Neural cell (in vitro differentiated cells): Measurements from ENCODE around the gene ANG. TPM values are rescaled to one million over a fixed set of nuclear protein-coding genes. Genes with fewer than 3 reads are reported as not detected.

ENCODE experiments used
- H2AFZ ChIP-seq: fragments of 200-600, 300-800 bp; sonication (generic), shearing (Covaris generic); 2 replicates; pipeline ENCODE4 v1.6.0; 2014; ENCODE audit warnings: low read depth, mild to moderate bottlenecking, antibody characterized with exemption, low read length, moderate library complexity
- H3F3A ChIP-seq: fragments of 200-600 bp; shearing (Covaris generic); 2 replicates; pipeline ENCODE4 v1.6.1; 2016; ENCODE audit warnings: mild to moderate bottlenecking, moderate library complexity, mixed read lengths, antibody characterized with exemption, low read length; ENCODE audit not compliant: insufficient read depth, poor library complexity, severe bottlenecking
- H3K27ac ChIP-seq: fragments of 200-600, 300-800 bp; sonication (generic), shearing (Covaris generic); 2 replicates; pipeline ENCODE4 v1.5.1; 2014; ENCODE audit warnings: mild to moderate bottlenecking, low read length, moderate library complexity
- H3K27me3 ChIP-seq: fragments of 300-800, 200-600 bp; sonication (generic), shearing (Covaris generic); 2 replicates; pipeline ENCODE4 v1.6.0; 2014; ENCODE audit warnings: mild to moderate bottlenecking, low read depth, low read length, moderate library complexity; ENCODE audit not compliant: insufficient read depth
- H3K36me3 ChIP-seq: fragments of 300-800, 200-600 bp; sonication (generic), shearing (Covaris generic); 2 replicates; pipeline ENCODE4 v1.5.1; 2014; ENCODE audit warnings: mild to moderate bottlenecking, antibody characterized with exemption, low read length, moderate library complexity; ENCODE audit not compliant: insufficient read depth
- H3K4me2 ChIP-seq: fragments of 300-800, 200-600 bp; sonication (generic), shearing (Covaris generic); 2 replicates; pipeline ENCODE4 v1.6.0; 2014; ENCODE audit warnings: mild to moderate bottlenecking, low read length
- H3K4me3 ChIP-seq: fragments of 300-800, 200-600 bp; sonication (generic), shearing (Covaris generic); 2 replicates; pipeline ENCODE4 v1.5.1; 2014; ENCODE audit warnings: mild to moderate bottlenecking, low read length, moderate library complexity
- H3K79me2 ChIP-seq: fragments of 200-600 bp; shearing (Covaris generic); replicated peaks from 2 replicates; pipeline ENCODE4 v1.6.0; 2014; ENCODE audit warnings: mild to moderate bottlenecking, low read length, moderate library complexity; ENCODE audit not compliant: insufficient read depth
- H3K9ac ChIP-seq: fragments of 300-800, 200-600 bp; sonication (generic), shearing (Covaris generic); 2 replicates; pipeline ENCODE4 v1.6.1; 2016; ENCODE audit warnings: mild to moderate bottlenecking, low read length, mixed read lengths
- H3K9me2 ChIP-seq: fragments of 200-600 bp; shearing (Covaris generic); 2 replicates; pipeline ENCODE4 v1.6.1; 2016; ENCODE audit warnings: mild to moderate bottlenecking, low read length, mixed read lengths; ENCODE audit not compliant: insufficient read depth
- H3K9me3 ChIP-seq: fragments of 200-600, 300-800 bp; sonication (generic), shearing (Covaris generic); 2 replicates; pipeline ENCODE4 v1.6.1; 2016; ENCODE audit warnings: mild to moderate bottlenecking, mixed run types, low read length, moderate library complexity, mixed read lengths
- H4K20me1 ChIP-seq: fragments of 200-600 bp; shearing (Covaris generic); 2 replicates; pipeline ENCODE4 v1.6.1; 2016; ENCODE audit warnings: mild to moderate bottlenecking, mixed run types; ENCODE audit not compliant: insufficient read depth
- CTCF ChIP-seq: fragments of 450-650 bp; IDR thresholded peaks from 2 replicates; pipeline ENCODE4 v1.5.1; 2014; ENCODE audit warnings: antibody characterized with exemption, mild to moderate bottlenecking, moderate library complexity; ENCODE audit not compliant: poor library complexity, severe bottlenecking
- EP300 ChIP-seq: fragments of 450-650 bp; conservative IDR thresholded peaks from 2 replicates; pipeline ENCODE4 v1.6.1; 2014; ENCODE audit warnings: antibody characterized with exemption, mild to moderate bottlenecking, moderate library complexity; ENCODE audit not compliant: poor library complexity, severe bottlenecking
- EZH2 ChIP-seq: fragments of 200-600, 300-800 bp; shearing (Covaris generic), sonication (generic); IDR thresholded peaks from 2 replicates; pipeline ENCODE4 v1.6.1; 2014; ENCODE audit warnings: antibody characterized with exemption, low read length, borderline replicate concordance, mild to moderate bottlenecking; ENCODE audit not compliant: insufficient read depth, poor library complexity, severe bottlenecking
- MXI1 ChIP-seq: fragments of 450-650 bp; conservative IDR thresholded peaks from 2 replicates; pipeline ENCODE4 v1.6.1; 2014; ENCODE audit warnings: antibody characterized with exemption, mild to moderate bottlenecking; ENCODE audit not compliant: poor library complexity, severe bottlenecking
- POLR2AphosphoS5 ChIP-seq: IDR thresholded peaks from 2 replicates; pipeline ENCODE4 v1.6.1; 2012
- RAD21 ChIP-seq: fragments of 450-650 bp; conservative IDR thresholded peaks from 2 replicates; pipeline ENCODE4 v1.6.1; 2014; ENCODE audit warnings: antibody characterized with exemption, mild to moderate bottlenecking, moderate library complexity
- SMC3 ChIP-seq: fragments of 450-650 bp; conservative IDR thresholded peaks from 2 replicates; pipeline ENCODE4 v1.6.1; 2014; ENCODE audit warnings: antibody characterized with exemption, mild to moderate bottlenecking, moderate library complexity; ENCODE audit not compliant: poor library complexity
- TAF1 ChIP-seq: IDR thresholded peaks from 2 replicates; pipeline ENCODE4 v1.6.1; 2012; ENCODE audit warnings: low read depth
- polyA plus RNA-seq: library from polyadenylated mRNA; depleted of rRNA; stranded (reverse); fragments of >200 nt; gene quantifications from 2 replicates; pipeline ENCODE4 v1.2.3, GENCODE V29; 2014
- TF ChIP-seq, protein P1 (sequence below): IDR thresholded peaks from 2 replicates; pipeline ENCODE4 v1.6.1; 2012; ENCODE audit warnings: borderline replicate concordance

Gene ANG
- polyA plus RNA-seq, 1 donor from 2014 or later, result 0.47 TPM

- Histone ChIP-seq H3F3A (no peaks in the 10 kb centered on the region), H2AFZ (no peak overlapping the region)
- TF ChIP-seq RAD21 (no peak), SMC3 (no peak), TAF1 (no peak), EP300 (no peak), CTCF (no peak), EZH2 (no peak), MXI1 (no peak), POLR2AphosphoS5 (no peak)
- TF ChIP-seq, protein P1, sequence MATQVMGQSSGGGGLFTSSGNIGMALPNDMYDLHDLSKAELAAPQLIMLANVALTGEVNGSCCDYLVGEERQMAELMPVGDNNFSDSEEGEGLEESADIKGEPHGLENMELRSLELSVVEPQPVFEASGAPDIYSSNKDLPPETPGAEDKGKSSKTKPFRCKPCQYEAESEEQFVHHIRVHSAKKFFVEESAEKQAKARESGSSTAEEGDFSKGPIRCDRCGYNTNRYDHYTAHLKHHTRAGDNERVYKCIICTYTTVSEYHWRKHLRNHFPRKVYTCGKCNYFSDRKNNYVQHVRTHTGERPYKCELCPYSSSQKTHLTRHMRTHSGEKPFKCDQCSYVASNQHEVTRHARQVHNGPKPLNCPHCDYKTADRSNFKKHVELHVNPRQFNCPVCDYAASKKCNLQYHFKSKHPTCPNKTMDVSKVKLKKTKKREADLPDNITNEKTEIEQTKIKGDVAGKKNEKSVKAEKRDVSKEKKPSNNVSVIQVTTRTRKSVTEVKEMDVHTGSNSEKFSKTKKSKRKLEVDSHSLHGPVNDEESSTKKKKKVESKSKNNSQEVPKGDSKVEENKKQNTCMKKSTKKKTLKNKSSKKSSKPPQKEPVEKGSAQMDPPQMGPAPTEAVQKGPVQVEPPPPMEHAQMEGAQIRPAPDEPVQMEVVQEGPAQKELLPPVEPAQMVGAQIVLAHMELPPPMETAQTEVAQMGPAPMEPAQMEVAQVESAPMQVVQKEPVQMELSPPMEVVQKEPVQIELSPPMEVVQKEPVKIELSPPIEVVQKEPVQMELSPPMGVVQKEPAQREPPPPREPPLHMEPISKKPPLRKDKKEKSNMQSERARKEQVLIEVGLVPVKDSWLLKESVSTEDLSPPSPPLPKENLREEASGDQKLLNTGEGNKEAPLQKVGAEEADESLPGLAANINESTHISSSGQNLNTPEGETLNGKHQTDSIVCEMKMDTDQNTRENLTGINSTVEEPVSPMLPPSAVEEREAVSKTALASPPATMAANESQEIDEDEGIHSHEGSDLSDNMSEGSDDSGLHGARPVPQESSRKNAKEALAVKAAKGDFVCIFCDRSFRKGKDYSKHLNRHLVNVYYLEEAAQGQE, result no peak
Observed at GRCh38 chr14:20742132-20742531, 53.6 kb downstream of the ANG start.

GRCh38 chr14:20743556-20743955 lies 55.0 kb downstream of the ANG start:
- TF ChIP-seq MXI1, result no peak
- TF ChIP-seq TAF1, result no peak
- no peak for TF ChIP-seq POLR2AphosphoS5
- no peak for TF ChIP-seq RAD21
- TF ChIP-seq EZH2, result no peak
- no peak for TF ChIP-seq EP300
- TF ChIP-seq, protein P1, result no peak
- TF ChIP-seq SMC3, result no peak
- no peak for TF ChIP-seq CTCF
- Histone ChIP-seq H3K27ac (no peak overlapping the region), H3K9me2 (no peaks in the 10 kb centered on the region), H3K9me3 (no peaks in the 10 kb centered on the region), H3K27me3 (no peaks in the 10 kb centered on the region), H3K36me3 (no peaks in the 10 kb centered on the region), H4K20me1 (no peaks in the 10 kb centered on the region), H3F3A (no peaks in the 10 kb centered on the region), H3K9ac (no peak overlapping the region), H3K79me2 (no peaks in the 10 kb centered on the region), H2AFZ (no peak overlapping the region), H3K4me3 (no peak overlapping the region), H3K4me2 (no peak overlapping the region)

More at GRCh38 chr14:20742132-20742531, 53.6 kb downstream of the ANG start:
- Histone ChIP-seq H3K36me3 (no peaks in the 10 kb centered on the region), H3K27me3 (no peaks in the 10 kb centered on the region), H3K79me2 (no peaks in the 10 kb centered on the region), H3K9me3 (no peaks in the 10 kb centered on the region), H3K9me2 (no peaks in the 10 kb centered on the region), H3K4me2 (no peak overlapping the region), H3K9ac (no peak overlapping the region), H4K20me1 (no peaks in the 10 kb centered on the region), H3K4me3 (no peak overlapping the region), H3K27ac (no peak overlapping the region)
